Measurements from ENCODE around the gene EPHA4. TPM values are rescaled to one million over a fixed set of nuclear protein-coding genes. Genes with fewer than 3 reads are reported as not detected.

The EPHA4 gene
- polyA plus RNA-seq, 1 donor (not counting 4 experiments of a cell fraction or from before 2014, with no cell fraction given): 9.0 TPM

GRCh38 chr2:221377597-221377996 is 194.5 kb downstream of the EPHA4 start:
- H3K9me3 ChIP-seq (ENCODE audit: control insufficient read depth, low read depth, low read length): no peaks in the 10 kb centered on the region
- no peak for TF ChIP-seq EZH2 (IDR thresholded peaks at IDR 0.05; ENCODE audit: low read length)
- TF ChIP-seq, protein P1, sequence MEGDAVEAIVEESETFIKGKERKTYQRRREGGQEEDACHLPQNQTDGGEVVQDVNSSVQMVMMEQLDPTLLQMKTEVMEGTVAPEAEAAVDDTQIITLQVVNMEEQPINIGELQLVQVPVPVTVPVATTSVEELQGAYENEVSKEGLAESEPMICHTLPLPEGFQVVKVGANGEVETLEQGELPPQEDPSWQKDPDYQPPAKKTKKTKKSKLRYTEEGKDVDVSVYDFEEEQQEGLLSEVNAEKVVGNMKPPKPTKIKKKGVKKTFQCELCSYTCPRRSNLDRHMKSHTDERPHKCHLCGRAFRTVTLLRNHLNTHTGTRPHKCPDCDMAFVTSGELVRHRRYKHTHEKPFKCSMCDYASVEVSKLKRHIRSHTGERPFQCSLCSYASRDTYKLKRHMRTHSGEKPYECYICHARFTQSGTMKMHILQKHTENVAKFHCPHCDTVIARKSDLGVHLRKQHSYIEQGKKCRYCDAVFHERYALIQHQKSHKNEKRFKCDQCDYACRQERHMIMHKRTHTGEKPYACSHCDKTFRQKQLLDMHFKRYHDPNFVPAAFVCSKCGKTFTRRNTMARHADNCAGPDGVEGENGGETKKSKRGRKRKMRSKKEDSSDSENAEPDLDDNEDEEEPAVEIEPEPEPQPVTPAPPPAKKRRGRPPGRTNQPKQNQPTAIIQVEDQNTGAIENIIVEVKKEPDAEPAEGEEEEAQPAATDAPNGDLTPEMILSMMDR (optimal IDR thresholded peaks at IDR 0.05 in 1 of 3, IDR thresholded peaks at IDR 0.05 in 1 of 3, conservative IDR thresholded peaks at IDR 0.05 in 1 of 3; ENCODE audit: extremely low read depth in 1 of 3, insufficient read depth in 2 of 3, low read length in 3 of 3): no peak
- dilution Hi-C loops (cut with MboI; ENCODE audit: extremely low pct_ligation_motif_present, low sequenced_read_pairs): no loop called here
- H3K9me1 ChIP-seq (ENCODE audit: control insufficient read depth, extremely low read depth, insufficient read depth, low read length): no peaks in the 10 kb centered on the region
- H2AFZ ChIP-seq (ENCODE audit: control insufficient read depth, low read length): no peak overlapping the region
- no peaks in the 10 kb centered on the region for H3K4me1 ChIP-seq (ENCODE audit: control insufficient read depth, extremely low read depth, insufficient read depth, low read length)
- no peaks in the 10 kb centered on the region for H3K27me3 ChIP-seq (ENCODE audit: control insufficient read depth, extremely low read depth, insufficient read depth, low read length)
- H4K20me1 ChIP-seq (ENCODE audit: control insufficient read depth, extremely low read depth, insufficient read depth, low read length): no peaks in the 10 kb centered on the region
- no peak overlapping the region for H3K4me3 ChIP-seq (ENCODE audit: control insufficient read depth in 2 of 3, extremely low read depth in 1 of 3, insufficient read depth in 2 of 3, low read depth in 1 of 3, low read length in 3 of 3)
- no peaks in the 10 kb centered on the region for H3K36me3 ChIP-seq (ENCODE audit: control insufficient read depth in 2 of 2, extremely low read depth in 1 of 2, insufficient read depth in 2 of 2, low read length in 2 of 2)
- no peak overlapping the region for H3K4me2 ChIP-seq (ENCODE audit: control insufficient read depth, extremely low read depth, insufficient read depth, low read depth, low read length)
- no peak overlapping the region for H3K9ac ChIP-seq (ENCODE audit: control insufficient read depth, extremely low read depth, insufficient read depth, low read length)
- FAIRE-seq: no peak
- DNase-seq (ENCODE audit: low read depth, low spot score): no peak
- H3K27ac ChIP-seq (ENCODE audit: control insufficient read depth, insufficient read depth, low read length): no peak overlapping the region
- H3K79me2 ChIP-seq (ENCODE audit: control insufficient read depth, insufficient read depth, low read length): no peaks in the 10 kb centered on the region

DNA sequence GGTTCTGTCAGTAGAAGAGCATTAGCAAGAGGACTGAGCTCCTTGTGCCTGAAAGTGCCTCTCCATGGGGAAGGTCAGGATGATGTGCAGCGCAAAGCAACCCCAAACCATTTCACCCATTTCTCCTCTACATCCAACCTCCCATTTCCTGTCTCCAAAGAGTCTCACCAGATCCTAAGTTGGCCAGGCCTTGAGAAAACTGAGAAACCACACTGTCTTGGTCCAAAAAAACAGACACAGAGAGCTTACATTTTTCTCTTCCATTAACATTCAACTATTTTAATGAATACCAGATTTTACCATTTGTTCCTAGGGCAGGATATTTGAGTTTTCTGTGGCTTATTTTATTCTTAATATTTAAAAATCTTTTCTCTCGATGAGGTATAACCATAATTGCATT is 195.0 kb downstream of the EPHA4 start:
- DNase-seq (ENCODE audit: low read depth, low spot score): no peak

More for the DNA sequence above, 195.0 kb downstream of the EPHA4 start:
- FAIRE-seq: no peak
- Histone ChIP-seq H3K9me3 (ENCODE audit: control insufficient read depth, low read depth, low read length) (no peaks in the 10 kb centered on the region), H3K4me2 (ENCODE audit: control insufficient read depth, extremely low read depth, insufficient read depth, low read depth, low read length) (no peak overlapping the region), H3K27me3 (ENCODE audit: control insufficient read depth, extremely low read depth, insufficient read depth, low read length) (no peaks in the 10 kb centered on the region), H3K27ac (ENCODE audit: control insufficient read depth, insufficient read depth, low read length) (no peak overlapping the region), H3K9ac (ENCODE audit: control insufficient read depth, extremely low read depth, insufficient read depth, low read length) (no peak overlapping the region), H4K20me1 (ENCODE audit: control insufficient read depth, extremely low read depth, insufficient read depth, low read length) (no peaks in the 10 kb centered on the region), H3K4me3 (ENCODE audit: control insufficient read depth in 2 of 3, extremely low read depth in 1 of 3, insufficient read depth in 2 of 3, low read depth in 1 of 3, low read length in 3 of 3) (no peak overlapping the region), H2AFZ (ENCODE audit: control insufficient read depth, low read length) (no peak overlapping the region), H3K79me2 (ENCODE audit: control insufficient read depth, insufficient read depth, low read length) (no peaks in the 10 kb centered on the region), H3K36me3 (ENCODE audit: control insufficient read depth in 2 of 2, extremely low read depth in 1 of 2, insufficient read depth in 2 of 2, low read length in 2 of 2) (no peaks in the 10 kb centered on the region), H3K4me1 (ENCODE audit: control insufficient read depth, extremely low read depth, insufficient read depth, low read length) (no peaks in the 10 kb centered on the region), H3K9me1 (ENCODE audit: control insufficient read depth, extremely low read depth, insufficient read depth, low read length) (no peaks in the 10 kb centered on the region)
- TF ChIP-seq, protein P1 (optimal IDR thresholded peaks at IDR 0.05 in 1 of 3, IDR thresholded peaks at IDR 0.05 in 1 of 3, conservative IDR thresholded peaks at IDR 0.05 in 1 of 3; ENCODE audit: extremely low read depth in 1 of 3, insufficient read depth in 2 of 3, low read length in 3 of 3): no peak
- no peak for TF ChIP-seq EZH2 (IDR thresholded peaks at IDR 0.05; ENCODE audit: low read length)
- dilution Hi-C loops (cut with MboI; ENCODE audit: extremely low pct_ligation_motif_present, low sequenced_read_pairs): no loop called here

All from keratinocyte (primary cell).